IPS DF 19.7 (cell line): ENCODE measurements around the gene SLC13A2.

ENCODE experiments used
- DNase-seq: peaks from one replicate; pipeline ENCODE4 v3.0.0-alpha.2; 2013; ENCODE audit warnings: low read depth, low spot score

Gene SLC13A2

GRCh38 chr17:28491860-28492259 lies 18.4 kb downstream of the SLC13A2 start:
- no peak for DNase-seq

GRCh38 chr17:28492352-28493310 lies 19.2 kb downstream of the SLC13A2 start:
- no peak for DNase-seq

GRCh38 chr17:28493460-28493859 lies 20.0 kb downstream of the SLC13A2 start:
- no peak for DNase-seq

- peak; percentile 33 for DNase-seq
Observed at GRCh38 chr17:28494445-28495188, 21.2 kb downstream of the SLC13A2 start.

- no peak for DNase-seq
Observed at GRCh38 chr17:28495635-28496034, 22.2 kb downstream of the SLC13A2 start.

- peak; percentile 35 for DNase-seq
Observed at GRCh38 chr17:28497931-28498330, 24.5 kb downstream of the SLC13A2 start.

GRCh38 chr17:28498652-28499363 lies 25.4 kb downstream of the SLC13A2 start:
- no peak for DNase-seq

- no peak for DNase-seq
Observed at GRCh38 chr17:28499364-28499664, 25.9 kb downstream of the SLC13A2 start.

GRCh38 chr17:28499684-28500357 lies 26.4 kb downstream of the SLC13A2 start:
- DNase-seq: no peak

- no peak for DNase-seq
Observed at GRCh38 chr17:28500712-28501379, 27.4 kb downstream of the SLC13A2 start.

- no peak for DNase-seq
Observed at GRCh38 chr17:28501421-28502284, 28.2 kb downstream of the SLC13A2 start.

GRCh38 chr17:28503420-28503819 lies 30.0 kb downstream of the SLC13A2 start:
- no peak for DNase-seq

GRCh38 chr17:28505986-28506665 lies 32.7 kb downstream of the SLC13A2 start, which contains the start of gene FOXN1:
TSS of gene FOXN1 (plus strand) at chr17:28506348. CDS start at chr17:28523970, 17,622 bp downstream.
- no peak for DNase-seq

- no peak for DNase-seq
Observed at GRCh38 chr17:28506763-28507487, 33.5 kb downstream of the SLC13A2 start.

- DNase-seq: no peak
Observed at GRCh38 chr17:28507567-28508203, 34.2 kb downstream of the SLC13A2 start.

- DNase-seq: no peak
Observed at GRCh38 chr17:28508211-28508724, 34.8 kb downstream of the SLC13A2 start.

- no peak for DNase-seq
Observed at GRCh38 chr17:28509789-28510188, 36.3 kb downstream of the SLC13A2 start.

GRCh38 chr17:28511858-28512461 lies 38.5 kb downstream of the SLC13A2 start:
- no peak for DNase-seq
